RPMI8226 (cell line): ENCODE measurements around the gene ADARB2.
"Not testable (repeated sequence)": the region's sequence is repeated elsewhere in the genome, so short reads cannot be mapped to it uniquely, and the experiment has no call there.

Source experiments
- DNase-seq: peaks from one replicate; pipeline ENCODE4 v3.0.0-alpha.2; 2015

The ADARB2 gene

DNA sequence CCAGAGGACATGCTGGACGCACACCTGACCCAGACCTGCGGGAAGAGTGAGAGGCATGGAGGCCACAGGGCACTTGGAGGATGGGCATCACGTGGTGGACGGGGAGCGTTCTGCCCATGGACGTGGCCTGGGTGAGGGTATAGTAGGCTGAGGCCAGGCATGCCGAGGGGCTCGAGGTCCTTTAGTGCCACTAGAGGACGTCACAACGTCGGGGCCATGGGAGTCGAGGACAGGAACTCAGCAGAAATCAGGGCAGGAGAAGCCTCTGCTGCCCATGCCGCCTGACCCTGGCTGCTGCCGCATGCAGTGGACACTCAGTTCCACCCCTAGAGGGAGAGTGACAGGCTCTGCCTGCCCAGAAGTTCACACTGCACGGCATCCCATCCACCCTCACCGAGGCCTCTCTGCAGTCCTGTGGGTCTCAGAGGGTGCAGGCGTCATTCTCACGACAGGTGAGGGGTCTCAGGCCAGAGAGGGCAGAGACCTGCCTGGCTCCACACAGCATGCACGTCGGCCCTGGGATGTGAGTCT is 198.7 kb downstream of the ADARB2 start:
- no peak for DNase-seq

DNA sequence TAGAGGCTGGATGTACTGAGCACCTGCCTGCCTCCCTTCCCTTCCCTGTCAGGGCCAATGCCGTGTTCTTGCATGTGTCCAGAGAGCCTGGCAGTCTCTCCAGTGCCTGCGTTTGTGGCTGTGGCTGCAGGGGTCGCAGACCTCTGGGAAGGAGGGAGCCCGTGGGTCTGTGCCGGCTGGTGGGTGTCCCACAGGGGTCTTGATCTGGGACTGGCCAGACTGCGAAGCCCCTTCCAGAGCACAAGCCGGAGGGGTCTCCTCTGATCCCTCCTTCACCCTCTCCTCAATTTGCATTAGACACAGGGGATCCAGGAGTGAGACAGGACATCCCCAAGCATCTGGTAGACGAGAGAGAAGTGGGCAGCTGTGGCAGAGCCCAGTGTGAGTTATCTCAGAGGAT is 199.2 kb downstream of the ADARB2 start:
- DNase-seq, result no peak

DNA sequence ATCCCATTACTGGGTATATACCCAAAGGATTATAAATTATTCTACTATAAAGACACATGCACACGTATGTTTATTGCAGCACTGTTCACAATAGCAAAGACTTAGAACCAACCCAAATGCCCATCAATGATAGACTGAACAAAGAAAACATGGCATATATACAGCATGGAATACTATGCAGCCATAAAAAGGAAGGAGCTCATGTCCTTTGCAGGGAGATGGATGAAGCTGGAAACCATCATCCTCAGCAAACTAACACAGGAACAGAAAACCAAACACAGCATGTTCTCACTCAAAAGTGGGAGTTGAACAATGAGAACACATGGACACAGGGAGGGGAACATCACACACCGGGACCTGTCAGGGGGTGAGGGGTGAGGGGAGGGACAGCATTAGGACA is 199.9 kb downstream of the ADARB2 start:
- not testable (repeated sequence) for DNase-seq

DNA sequence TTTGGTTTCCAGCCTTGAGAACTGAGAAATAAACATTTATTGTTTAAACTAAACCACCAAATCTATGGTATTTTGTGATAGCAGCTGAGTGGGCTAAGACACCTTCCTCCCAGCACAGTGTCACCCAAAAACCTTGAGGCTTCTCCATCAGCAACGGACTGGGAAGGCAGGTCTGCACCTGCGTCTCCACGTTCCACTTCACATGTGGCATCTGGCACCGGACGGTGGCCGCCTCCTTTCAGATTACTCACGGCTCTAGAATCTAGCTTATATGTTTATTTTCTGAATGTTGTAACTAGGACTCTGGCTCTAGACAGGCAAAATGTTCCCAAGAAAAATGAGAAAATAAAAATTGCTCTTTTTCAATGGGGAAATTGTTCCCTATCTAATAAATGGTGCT is 201.0 kb downstream of the ADARB2 start:
- DNase-seq, result no peak

DNA sequence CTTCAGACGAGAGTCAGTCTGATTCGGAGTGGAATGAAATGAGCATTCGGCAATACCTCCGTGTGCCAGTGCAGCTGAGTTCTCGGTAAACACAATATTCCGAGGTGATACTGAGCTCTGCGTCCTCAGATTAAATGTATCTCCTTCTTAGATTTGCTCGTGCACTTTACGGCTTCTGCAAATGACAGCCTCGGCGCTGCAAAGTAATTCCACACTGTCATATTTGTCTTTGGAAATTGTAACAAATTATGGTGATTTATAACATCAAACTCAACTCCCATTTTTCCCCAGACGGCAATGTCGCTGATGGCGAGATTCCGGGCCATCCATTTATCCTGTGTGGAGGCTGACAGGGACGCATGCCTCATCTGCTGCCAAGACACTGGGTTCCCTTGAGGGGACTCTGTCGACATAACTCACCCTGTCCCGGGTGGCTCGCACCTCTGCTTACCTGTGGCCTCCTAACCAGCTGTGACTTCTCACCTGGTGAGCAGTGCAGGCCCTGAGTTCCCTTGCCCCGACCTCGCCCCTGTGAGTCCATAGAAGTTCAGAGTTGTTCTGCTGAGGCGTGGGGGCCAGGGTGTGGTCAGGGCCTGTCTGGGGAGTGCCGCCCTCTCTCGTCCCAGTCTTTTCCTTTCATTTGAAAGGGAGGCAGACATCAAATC is 201.9 kb downstream of the ADARB2 start:
- DNase-seq, result no peak

DNA sequence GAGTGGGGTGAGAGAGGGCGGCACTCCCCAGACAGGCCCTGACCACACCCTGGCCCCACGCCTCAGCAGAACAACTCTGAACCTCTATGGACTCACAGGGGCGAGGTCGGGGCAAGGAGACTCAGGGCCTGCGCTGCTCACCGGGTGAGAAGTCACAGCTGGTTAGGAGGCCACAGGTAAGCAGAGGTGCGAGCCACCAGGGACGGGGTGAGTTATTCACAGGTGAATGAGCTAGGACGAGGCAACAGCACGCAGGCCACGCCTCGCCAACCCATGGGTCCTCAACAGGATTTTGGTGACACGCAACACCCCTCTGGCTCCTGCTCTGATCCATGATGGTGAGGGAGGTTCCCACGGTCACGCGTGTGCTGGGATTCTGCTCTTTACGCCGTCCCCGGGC is 202.5 kb downstream of the ADARB2 start:
- DNase-seq, result no peak

DNA sequence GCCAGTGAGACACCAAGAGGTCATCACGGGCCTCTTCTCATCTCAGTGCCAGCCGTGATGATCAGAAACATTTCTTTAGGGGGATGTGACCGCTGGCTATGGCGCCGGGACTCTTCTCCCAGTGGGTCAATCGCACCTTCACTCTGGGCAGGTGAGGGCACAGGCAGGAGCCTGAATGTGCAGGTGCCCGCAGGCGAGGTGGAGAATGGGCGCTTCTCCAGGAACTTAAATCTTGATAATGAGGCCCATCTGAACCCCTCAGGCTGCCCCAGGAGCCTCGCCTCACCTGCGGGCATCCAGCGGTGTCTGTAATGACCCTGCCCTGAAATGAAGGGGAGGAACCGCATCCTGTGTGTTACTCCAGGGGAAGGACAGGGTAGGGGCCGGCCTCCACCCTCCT is 204.7 kb downstream of the ADARB2 start:
- no peak for DNase-seq

DNA sequence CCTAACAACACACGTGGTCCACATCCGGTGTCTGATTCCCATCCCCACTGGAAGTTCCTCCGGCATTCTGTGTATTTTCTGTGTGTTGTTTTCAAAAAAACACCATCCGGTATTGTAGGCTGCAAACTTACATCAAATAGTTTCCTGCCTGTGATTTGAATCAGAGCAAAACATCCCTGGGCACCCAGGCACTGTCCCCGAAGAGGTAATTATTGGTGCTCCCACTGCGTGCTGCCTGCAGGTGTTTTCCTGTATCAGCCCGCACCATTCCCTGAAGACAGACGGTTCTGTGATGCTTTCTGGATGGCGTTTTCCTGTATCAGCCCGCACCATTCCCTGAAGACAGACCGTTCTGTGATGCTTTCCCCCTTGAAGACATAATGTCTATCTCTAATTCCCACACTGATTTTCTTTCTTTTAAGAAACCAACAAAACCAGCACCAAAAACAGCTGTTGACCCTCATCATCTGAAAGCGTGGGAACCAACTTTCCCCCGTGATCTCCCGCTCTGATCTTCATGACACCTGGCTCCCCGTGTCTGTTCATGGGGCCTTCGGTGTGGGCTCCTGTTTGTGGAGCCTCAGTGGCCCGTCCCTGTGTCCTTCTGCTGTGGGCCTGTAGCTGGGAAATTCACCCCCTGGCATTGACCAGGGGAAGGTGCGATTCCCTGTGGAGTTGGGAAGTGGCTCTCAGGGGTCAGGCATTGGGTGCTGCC is 205.3 kb downstream of the ADARB2 start:
- no peak for DNase-seq

DNA sequence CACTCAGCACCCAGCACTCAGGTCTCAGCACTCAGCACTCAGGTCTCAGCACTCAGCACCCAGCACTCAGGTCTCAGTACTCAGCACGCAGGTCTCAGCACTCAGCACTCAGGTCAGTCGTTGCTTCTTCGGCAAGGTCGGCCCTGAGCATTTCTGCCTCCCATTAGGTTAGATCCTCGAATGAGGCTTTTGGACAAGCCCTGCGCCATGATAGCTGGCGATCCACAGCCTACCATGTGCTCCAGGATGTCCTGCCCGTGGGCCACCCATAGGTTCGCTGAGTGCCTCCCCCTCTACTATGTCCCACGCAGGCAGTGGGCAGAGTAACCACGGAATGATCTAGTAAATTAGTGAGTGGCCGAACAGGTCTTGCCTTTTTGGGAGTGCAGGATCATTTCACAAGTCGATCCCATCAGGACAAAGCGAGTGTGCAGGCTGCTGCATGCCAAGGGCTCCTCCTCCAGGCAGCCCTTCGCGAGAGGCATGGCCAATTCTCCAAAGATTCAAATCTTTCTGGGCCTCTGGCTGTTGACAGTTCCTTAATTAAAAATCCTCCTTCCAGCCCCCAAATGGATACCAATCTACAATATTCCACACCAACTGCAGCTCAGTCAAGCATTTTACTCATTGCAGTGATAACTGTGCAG is 206.3 kb downstream of the ADARB2 start:
- no peak for DNase-seq

DNA sequence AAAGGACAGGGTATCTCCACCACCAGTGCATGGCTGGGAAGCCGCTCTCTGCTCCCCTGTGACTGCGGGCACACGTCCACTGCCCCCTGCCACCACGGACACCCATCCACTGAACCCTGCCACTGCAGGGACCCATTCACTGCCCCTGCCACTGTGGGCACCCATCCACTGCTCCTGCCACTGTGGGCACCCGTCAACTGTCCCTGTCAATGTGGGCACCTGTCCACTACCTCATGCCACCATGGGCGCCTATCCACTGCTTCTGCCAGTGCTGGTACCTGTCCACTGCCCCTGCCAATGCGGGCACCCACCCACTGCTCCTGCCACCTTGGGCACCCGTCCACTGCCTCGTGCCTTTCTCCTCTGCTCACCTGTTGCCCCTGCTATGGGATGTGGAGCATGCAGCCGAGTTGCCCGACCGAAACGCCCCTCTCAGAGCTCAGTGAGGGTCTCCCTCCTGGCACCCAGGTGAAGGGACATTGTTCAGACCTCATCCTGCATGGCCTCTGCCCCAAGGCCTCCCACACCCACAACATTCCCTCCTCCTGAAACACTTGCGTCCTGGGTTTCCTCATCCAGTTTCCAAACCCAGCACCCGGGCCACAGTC is 207.4 kb downstream of the ADARB2 start:
- no peak for DNase-seq

DNA sequence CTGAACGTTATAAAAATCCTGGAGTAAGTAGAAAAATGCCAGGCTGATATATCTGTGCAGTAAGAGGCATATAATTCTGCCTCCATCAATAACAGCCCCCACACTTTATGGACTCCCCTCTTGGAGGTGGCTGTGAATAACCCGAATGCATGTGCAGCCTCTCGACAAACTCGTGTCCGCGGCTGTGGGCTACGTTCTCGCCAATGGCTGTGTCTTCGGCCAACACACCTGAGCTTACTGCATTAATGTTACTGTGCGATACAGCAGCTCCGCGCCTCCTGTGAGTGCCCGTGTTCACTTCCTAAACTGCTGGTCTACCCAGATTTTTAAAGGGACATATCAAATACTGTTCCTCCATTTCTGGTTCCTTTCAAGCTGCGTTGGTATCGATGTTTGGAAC is 209.4 kb downstream of the ADARB2 start:
- DNase-seq, result no peak

DNA sequence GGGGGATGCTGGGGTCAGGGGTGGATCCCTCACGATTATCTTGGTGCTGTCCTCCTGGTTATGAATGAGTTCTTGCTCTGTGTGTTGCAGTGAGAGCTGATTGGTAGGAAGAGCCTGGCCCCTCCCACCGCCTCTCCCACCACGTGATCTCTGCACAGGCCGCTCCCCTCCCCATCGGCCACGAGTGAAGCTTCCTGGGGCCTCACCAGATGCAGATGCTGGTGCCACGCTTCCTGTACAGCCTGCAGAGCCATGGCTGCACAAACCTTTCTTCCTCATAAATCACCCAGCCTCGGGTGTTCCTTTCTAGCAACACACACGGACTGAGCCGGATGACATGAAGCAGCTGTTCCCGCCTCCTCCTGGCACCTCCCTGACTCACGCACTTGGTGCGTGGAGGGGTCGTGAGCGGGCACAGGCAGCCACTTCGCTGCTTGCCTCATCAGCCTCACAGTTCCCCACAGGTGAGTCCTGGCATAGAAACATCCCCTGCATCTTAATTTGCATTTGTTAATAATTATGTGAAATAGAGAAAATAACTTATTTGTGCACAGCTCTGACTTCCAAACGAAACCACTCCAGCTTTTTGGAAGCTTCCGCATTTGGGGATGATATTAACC is 210.8 kb downstream of the ADARB2 start:
- peak; percentile 71 for DNase-seq

DNA sequence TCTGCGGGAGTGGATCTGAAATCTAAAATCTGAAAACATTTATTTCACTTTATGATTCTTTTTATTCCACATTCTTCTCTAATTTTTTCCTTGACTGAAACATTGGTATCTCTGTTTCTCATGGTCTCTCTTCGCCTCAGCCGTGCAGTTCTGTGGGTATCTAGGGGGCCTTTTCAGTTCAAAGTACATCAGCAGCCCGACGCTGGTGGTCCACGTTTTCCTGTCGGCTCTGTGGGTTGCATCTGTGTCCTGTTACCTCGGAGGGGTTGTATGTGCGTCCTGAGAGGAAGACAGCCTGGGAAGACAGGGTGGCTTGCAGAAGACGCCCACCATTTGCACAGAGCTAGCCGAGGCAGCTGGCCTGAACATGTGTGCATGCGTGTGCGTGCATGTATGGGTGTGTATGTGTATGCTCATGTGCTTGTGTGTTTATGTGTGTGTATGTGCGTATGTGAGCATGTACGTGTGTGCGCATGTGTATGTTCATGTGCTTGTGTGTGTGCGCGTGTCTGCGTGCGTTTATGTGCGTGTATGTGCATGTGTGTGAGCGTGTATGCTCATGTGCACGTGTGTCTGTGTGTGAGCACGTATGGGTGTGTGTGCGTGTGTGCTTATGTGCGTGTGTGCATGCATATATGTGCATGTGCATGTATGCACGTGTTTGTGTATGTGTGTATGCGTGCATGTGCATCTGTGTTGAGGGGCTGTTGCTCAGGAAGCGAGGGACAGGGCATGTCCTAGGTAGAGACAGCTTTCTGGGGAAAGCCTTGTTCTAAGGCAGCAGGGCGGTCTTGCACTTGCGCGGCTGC is 211.8 kb downstream of the ADARB2 start:
- no peak for DNase-seq

DNA sequence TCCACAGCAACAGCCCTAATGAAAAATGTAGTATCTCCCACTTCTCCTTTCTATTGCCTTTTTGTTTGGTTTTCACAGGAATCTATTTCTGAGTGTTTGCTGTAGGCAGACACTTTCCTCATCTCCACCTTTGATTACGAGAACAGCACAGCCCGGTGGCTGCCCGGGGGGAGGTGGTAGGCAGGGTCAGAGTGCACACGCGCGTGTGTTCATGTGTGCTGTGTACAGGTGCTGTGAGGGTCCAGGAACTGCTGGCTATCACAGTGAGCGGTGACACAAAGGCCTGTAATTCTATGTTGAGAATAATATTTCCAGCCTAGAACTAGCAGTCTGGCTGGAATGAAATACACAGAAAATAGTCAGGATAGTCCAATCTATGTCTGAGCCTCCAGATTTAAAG is 212.8 kb downstream of the ADARB2 start:
- no peak for DNase-seq

DNA sequence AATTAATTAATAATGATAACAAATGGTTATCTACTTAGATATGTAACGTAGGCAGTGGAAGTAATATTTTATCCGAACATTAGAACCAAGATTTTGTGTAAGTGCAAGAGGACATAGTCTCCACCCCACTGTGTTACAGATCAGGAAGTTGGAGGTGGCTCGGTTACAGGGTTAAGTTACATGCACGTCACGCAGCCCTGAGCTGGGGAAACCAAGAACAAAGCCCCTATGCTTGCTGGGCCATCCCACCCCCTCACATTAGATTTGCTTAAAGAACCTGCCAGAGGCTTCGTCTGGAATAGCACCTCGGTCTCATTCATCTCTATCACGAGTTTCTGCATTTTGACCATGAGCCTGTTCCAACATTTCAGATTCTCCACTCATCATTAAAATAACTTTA is 214.1 kb downstream of the ADARB2 start:
- DNase-seq, result no peak

DNA sequence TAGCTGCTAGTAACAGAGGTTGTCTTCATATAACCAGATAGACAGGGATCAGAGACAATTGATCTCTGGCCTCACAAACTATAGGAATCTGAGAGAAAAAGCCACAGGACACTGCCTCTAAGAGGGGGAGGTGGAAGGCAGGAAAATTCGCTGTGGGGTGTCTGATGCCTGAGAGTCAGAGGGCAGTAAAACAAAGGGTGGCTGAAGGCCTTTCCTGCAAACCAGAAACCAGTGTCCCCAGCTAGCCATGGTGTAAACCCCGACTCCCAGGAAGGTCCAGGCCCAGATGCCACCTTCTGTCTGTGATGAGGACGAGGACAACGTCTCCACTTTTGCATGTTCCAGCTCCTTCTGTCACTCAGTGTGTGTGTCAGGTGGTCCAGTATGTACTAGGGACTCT is 215.1 kb downstream of the ADARB2 start:
- DNase-seq, result no peak

DNA sequence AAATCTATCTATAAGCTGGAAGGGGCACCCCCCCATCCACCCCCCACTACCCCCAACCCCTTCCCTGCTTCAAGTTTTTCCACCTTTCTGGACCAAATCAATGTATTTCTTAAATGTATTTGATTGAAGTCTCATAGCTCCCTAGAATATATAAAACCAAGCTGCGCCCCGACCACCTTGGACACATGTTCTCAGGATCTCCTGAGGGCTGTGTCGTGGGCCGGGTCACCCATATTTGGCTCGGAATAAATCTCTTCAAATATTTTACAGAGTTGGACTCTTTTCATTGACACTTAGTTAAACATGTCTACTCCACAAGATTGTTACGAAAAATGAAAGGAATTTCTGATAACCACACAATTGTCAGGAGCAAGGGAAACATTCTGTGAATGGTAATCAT is 215.6 kb downstream of the ADARB2 start:
- no peak for DNase-seq

DNA sequence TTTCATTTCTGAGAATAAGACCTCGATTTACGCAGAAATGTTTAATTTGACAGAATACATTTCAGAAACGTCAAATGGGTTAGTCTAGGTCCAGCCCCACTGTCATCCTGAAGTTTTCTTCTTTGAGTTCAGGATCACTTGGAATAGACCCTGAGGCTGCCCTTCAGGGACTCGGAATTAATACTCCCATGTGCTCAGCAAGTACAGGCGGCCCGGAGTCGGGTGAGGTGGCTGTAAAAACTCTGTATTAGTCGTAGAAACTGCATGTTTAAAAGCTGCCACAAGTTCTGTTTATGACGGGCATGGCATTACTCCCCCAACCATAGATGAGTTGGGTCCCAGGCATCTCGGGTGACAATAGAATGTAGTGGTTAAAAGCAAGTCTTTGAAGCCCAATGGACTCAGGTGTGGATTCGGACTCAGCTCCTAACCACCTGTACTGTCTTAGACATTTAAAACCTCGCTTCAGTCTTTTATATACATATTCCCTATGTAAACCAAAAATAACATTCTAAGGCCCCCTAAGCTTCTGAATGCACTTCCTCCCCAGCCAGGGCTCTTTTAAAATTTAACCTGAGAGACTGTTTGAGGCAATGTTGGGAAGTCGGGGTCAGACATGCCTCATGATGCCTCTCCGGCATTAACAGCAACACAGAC is 216.3 kb downstream of the ADARB2 start:
- no peak for DNase-seq

DNA sequence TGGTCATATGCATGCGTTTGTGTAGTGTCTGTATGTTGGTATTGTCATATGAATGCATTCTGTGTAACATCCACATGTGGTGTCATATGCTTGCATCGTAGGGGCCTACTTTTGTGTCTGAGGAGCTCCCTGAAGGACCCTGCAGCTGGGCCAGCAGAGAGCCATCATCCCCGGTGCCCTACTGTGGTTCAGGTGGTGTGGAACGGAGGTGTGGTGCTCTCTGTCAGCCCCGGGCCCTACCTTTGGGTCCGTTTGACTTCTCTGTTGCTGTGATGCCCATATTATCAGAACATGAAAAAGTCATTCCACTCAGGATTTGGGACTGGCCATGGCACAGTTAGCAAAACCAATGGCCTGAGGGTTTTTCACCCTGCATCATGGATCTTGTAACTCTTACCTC is 217.9 kb downstream of the ADARB2 start:
- DNase-seq, result no peak

DNA sequence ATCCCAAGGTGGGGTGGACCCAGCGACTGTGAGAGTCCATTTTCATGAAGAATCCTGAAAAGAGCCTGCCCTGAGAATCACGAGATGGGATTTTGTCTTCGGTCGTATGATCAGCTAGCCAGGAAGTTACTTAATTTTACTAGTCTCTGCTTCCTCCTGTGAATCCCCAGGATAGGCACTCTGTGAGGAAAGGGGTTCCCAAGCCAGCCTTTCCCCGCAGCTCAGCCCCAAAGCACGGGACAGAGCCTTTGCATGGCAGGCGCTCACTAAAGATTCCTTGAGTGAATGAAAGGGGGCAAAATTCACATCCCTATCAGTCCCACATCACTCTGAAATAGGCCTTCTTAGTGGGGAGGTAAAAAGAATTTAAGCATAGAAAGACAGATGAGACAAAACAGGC is 219.6 kb downstream of the ADARB2 start:
- no peak for DNase-seq

DNA sequence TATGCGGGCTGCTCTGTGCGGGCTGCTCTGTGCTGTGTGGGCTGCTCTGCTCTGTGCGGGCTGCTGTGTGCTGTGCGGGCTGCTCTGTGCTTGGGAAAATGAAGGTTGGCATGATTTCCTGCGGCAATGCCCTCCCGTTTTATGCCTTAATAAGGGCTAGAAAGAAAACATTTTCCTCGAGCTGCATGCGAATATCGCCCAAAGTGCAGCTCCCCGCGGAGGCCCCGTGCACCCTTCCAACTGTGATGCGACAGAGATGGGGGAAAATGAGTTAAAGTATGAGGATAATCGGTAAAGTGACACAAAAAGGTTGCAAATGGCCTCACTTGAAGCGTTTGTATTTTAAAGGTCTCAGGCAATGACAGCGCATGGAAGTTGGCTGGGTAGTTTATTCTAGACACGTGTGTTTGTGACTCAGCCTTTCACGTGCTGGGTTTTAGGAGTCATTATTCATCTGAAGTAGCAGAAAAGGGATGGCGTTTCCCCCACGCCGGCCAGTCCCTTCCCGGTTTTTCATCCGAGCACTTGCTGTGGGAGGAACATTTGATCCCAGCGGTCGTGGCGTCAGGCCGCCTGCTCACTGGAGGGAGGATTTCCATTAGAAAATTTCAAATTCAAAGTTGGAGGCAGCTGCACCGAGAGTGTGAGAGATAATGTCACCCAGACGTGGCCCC is 220.7 kb downstream of the ADARB2 start:
- no peak for DNase-seq
